NCI-H446 treated with DMSO at 0.1 percent for 48 hours (cell line): ENCODE results near the gene CAMK2G.
"Not testable (repeated sequence)": the region's sequence is repeated elsewhere in the genome, so short reads cannot be mapped to it uniquely, and the experiment has no call there.

Experiments used
- DNase-seq: peaks from one replicate; lab custom pipeline; 2025; lab: John Stamatoyannopoulos, UW

CAMK2G gene

DNA sequence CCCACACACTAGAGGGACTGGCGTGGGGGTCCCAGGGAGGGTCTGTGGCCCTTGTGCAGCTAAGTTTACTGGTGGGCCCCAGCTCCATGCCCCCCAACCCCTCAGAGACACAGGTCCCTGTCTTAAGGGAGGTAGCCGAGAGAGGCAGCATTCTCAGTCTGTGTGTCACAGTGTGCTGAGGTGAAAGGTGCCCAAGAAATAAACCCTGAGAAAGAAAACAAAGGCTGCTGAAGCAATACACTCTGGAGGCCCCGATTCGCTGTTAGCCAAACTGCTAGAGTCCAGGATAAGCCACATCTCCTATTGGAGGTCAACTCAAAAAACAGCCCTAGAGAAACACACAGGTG is 34.3 kb downstream of the CAMK2G start:
- no peak for DNase-seq

DNA sequence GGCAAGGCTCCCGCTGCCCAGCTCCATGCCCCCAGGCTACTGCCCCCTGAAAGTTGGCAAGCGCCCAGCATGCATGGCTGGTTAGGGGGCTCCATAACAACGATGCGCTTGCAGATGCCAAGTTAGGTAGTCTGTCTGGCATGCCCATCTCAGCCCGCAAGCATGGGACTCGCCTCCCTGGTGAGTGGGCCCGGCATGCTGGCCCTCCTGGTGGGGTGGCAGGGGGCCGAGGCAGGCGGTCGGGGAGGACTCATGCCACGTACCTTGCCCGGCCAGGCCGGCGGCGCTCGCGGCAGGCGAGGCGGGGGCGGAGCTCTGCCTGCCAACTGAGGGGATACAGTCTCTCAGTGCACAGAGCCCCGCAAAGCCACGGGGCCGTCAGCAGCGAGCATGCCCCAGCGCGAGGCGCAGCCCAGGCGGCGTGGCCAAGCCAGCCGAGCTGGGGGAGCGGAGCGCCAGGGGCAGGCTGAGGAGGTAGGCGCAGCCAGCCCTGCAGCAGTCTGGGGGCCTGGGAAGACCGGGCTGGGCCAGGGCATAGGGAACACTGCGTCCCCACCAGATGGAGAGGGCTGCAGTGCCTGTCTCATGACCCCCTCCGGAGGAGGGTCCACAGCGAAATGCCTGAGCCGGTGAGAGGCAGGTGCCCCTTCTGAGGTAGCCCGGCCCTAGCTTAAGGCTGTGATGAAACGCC is 34.9 kb downstream of the CAMK2G start:
- no peak for DNase-seq

DNA sequence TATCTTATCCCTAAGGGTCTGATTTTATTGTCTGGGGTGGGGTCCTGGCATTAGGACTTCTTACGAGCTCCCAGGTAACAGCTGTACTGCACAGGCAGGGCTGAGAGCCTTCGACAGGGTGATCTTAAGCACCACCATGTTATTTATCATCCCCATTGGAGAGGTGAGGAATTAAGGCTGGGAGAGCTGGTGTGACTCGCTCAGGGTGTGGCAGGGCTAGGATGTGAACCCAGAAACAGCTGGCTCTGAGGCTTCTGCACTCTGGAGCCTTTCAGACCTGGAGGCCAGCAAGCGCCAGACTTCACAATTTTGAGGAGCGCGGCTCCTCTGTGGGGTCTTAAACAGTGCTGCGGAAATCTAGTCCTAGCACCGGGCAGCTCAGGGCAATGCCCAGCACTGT is 35.5 kb downstream of the CAMK2G start:
- no peak for DNase-seq

GRCh38 chr10:73838008-73838567 is 36.3 kb downstream of the CAMK2G start:
- DNase-seq: no peak

- DNase-seq: no peak
These were observed 37.3 kb downstream of the CAMK2G start for GRCh38 chr10:73837072-73837471.

DNA sequence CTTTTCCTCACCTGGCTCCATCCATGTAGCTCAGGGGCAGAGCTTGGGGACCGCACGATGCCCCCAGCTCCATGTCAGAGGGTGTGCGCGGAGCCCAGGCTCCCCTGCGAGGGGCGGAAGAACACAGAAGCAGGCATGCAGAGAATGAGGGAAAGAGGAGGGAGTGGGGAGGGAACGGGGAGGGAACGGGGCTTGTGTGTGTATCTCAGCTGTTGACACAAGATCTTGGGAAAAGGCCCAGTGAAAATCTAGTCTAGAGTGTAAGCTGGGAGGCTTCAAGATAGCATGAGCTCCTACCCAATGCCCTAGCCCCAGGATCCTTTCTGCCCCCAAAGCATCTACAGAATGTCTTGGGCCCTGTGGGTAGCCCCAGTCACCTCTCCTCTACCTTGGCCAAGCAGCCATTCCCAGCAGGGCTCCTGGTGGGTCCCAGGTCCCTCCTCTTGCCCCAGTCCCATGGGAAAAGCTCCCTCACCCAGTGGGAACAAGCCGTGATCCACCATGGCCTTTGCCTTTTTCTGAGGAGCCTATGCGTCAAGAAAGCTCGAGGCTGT is 37.9 kb downstream of the CAMK2G start:
- no peak for DNase-seq

DNA sequence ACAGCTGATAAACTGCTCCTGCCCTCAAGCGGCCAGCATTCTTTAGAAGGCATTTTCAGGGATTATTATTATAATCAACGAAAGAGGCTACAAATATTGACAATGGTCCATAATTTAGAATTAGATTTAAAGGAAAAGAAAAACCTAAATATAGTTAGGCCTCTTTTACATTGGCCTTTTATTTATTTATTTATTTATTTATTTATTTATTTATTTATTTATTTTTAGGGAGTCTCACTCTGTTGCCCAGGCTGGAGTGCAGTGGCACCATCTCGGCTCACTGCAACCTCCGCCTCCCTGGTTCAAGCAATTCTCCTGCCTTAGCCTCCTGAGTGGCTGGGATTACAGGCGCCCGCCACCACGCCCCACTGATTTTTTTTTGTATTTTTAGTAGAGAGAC is 45.3 kb downstream of the CAMK2G start:
- not testable (repeated sequence) for DNase-seq

- no peak for DNase-seq
These were observed 46.2 kb downstream of the CAMK2G start for GRCh38 chr10:73828161-73828560.

GRCh38 chr10:73827346-73828089 is 46.8 kb downstream of the CAMK2G start:
- DNase-seq: no peak

DNA sequence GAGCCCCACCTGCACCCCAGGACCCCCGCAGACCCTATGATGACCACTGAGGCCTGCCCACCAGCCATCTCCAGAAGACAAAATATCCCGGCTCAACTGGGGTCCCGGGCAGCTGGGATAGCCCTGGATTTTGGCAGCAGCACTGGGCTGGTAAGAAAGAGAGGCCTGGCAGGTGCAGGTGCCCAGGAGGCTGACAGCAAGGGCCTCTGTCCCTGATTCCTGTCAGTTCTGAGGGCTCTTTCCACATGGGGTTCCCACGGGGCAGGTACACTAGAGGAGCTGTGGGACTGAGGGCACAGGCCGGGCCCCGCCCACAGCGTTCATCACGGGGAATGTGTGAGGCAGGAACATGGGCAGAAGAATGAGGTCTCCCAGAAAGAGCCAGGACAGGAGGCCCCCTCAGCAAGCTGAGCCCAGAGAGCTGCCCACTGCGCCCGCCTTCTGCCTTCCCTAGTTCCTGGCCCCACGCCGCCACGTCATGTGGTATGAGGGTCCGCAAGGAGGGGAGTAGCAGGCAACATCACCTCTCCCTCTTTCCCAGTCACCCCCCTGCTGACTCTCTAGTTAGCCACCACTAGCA is 50.1 kb downstream of the CAMK2G start:
- no peak for DNase-seq

DNA sequence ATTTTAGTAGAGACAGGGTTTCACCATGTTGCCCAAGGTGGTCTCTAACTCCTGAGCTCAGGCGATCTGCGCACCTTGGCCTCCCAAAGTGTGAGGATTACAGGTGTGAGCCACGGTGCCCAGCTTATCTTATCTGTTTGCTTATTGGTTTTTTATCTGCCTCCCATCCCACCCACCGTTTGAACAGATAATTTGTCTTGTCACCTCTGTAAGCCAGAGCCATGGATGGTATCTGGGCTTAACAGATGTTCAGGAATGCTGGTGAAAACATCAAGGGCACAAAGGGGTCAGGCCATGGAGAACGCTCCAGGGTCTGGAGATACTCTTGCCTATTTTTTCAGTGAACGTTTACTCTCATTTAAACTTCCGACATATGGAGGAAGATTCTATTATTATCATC is 51.0 kb downstream of the CAMK2G start:
- DNase-seq: no peak

GRCh38 chr10:73819513-73820093 is 54.8 kb downstream of the CAMK2G start:
- no peak for DNase-seq

DNA sequence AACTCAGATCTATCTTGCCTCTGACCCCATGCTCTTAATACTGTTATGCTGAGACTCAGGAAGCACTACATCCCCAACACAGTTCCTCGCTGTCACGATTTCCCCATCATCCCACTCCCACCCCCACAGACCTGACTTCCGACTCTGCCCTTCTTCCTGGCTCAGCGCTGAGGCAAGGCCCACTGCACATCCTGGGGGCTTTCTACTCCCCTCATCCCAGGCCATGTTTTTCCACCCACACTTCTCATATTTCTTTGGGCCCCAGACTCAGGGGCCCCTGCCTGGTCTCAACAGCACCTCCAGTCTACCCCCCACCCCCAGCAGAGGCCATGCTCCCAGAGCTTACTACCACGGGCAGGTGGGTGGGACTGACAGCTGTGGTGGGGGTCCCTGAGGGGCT is 55.3 kb downstream of the CAMK2G start:
- no peak for DNase-seq

GRCh38 chr10:73818402-73818801 is 56.0 kb downstream of the CAMK2G start:
- no peak for DNase-seq

DNA sequence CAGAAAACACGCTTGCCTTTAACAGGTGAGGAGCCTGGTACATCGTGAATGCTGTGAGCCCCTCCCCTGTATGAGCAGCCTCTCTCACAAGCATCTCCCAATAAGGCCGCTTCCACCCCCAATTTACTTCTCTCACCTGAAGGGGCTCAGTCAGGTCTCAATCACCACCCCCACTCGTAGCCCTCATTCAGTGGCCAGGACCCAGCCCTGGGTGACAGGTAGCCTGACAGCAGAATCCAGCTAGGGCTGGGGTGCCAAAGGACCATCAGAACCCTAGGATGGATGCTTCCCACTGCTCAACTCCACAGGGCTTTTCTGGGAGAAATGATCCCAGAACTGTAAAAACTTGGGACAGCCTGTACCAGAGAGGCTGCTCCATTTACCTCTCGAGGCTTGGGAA is 56.5 kb downstream of the CAMK2G start:
- no peak for DNase-seq

DNA sequence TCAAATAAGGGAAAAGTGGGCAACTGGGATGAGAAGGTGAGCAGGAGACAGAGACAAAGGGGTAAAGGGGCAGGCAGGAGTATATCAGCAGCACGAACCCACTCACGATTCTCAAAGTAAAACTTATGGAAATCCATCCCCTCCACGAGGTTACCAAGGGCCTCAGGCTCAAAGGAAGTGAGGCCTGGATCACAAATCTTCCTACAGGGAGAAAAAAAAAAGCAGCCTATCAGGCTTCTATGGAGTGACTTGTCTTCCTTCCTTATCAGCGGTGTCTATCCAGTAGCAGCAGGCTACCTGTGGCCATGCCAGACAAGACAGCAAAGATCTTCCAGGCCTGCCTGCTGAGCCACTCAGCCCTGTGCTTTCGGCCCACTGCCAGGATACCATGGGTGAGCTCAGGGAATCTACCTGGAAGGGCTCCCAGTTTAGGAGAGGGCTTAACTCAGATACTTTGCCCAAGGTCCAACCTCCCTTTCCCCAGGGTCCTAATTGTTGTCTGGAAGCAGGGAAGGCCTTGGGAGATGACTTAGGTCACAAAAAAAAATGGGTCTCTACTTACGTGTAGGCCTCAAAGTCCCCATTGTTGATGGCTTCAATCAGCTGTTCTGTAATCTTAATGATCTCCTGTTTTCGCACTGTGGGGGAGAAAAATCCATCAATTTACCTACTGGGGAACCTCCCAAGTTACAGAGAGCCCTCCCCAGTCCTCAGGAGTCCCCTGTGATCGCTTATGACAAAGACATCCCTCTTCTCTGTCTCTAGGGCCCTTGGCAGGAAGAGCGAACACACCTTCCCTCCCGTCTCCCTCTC is 57.2 kb downstream of the CAMK2G start:
- DNase-seq: no peak

DNA sequence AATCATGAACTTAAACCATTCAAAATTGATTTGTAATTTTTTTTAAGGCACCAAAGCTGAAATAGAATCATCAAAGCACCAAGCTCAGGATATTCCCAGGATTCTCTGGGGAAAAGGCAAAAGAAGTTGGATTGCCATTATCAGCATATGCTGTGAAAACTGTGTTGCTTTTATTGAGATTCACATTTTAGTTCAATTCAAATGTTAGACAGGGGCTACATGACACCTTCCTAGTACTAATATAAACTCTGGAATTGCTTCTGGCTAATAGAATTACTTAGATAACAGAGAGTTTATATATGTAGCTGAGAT is 58.7 kb downstream of the CAMK2G start:
- no peak for DNase-seq

GRCh38 chr10:73814896-73815718 is 59.2 kb downstream of the CAMK2G start:
- DNase-seq: no peak

DNA sequence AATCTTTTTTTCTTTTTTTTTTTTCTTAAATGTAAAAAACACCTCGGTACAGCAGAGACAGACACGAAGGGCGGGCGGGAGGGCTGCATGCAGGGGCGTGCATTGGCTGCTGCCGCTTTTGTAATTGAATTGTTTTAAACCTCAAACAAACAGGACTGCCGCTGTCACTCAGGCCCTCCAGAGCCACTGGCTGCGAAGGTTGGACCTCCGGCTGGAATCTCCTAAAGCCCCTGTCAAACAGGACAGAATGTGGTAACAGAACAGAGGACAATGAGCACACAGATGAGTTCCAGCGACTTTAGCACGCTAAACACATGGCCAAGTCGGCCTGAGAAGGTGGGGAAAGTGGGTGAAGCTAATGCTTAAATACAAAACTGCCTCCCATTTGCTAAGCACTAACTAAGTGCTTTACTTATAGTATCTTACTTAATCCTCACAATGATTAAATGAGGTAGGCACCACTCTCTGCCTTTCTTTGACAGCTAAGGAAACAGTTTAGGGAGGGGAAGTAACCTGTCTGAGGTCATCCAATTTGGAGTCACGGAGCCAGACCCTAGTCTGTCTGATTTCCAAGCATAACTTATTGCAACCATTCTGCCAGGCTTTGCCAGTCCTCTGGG is 60.0 kb downstream of the CAMK2G start:
- no peak for DNase-seq

DNA sequence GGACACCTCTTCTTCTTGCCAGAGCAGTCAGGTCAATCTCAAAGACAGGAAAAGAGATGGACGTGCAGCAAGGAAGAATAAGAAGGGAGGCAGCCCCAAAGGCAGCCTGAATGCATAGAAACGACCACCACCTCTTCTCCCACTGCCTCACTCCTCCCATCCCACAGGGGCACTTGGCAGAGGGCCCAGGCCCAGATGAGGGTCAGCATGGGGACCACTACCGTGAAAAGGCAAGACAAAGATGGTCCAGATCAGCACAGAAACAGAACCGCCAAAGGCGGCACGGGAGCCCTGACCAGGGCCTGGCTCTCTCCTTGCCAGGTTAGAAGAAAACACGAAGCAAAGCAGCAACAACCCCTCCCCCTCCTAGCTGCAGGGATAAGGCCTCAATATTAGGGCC is 61.0 kb downstream of the CAMK2G start:
- DNase-seq: no peak

DNA sequence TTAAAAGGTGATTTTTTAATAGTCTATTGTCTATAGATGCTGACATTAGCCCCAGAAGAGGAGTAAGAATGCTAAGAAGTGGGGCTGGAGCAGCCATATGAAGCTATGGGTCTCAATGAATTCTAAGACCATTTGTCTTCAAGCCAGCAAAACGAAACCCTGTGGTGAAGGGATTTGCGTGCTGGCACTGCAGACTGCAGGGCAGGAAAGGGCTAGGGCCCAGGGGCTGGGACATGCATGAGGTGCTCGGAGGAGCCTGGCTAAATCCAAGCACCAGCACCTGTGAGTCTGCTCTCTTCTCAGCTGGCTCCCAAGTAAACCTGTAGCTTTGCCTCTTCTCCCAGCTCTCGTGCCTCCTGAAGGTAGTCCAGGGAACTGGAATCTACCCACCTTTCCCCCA is 61.7 kb downstream of the CAMK2G start:
- DNase-seq: no peak
